ENCODE results near the gene NDST1.

NDST1 gene

DNA sequence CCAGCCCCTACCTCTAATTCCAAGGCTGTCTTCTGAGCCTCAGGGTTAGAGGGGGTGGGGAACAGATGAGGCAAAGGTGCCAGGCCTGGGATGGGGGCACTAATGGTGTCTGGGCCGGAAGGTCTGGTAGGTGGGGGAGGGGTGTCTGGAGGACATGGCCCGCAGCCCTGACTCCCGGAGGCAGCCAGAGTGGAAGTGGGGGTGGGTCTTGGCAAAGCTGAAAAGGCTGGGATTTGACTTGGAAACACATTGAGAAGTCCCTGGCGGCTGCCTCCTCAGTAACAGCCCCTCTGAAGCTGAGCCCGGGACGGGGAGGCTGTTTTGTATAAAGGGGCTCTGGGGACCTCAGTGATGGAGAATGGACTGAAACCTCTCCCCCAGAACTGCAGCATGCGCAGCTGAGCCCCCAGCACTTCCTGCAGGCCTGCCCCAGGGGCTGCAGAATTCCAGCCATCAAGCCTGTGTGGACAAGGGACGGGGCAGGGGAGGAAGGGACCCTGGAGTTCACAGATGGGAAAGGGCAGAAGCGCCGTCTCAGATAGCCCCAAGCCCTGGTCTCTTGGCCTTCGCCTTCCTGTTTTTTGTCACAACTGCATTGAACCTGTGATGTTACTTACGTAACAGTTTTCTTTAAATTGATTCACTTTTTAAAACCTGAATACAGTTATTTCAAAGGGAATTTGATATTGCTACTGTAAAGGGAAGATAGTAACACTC is 83.2 kb downstream of the NDST1 start:
- no peak for DNase-seq

DNA sequence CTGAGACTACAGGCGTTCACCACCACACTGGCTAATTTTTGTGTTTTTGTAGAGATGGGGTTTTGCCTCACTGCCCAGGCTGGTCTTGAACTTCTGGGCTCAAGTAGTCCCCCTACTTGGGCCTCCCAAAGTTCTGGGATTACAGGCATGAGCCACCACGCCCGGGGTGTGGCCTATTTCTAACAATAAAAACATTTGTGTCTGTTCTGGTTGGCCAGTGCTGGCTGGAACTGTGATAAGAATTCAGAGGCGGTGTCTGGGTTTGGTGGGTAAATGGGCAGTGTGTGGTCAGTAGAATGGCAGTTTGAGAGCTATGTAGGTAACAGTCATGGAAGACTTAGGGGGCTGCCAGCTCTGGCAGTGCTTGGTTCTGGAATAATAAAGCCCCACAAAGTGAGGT is 85.7 kb downstream of the NDST1 start:
- no peak for DNase-seq

DNA sequence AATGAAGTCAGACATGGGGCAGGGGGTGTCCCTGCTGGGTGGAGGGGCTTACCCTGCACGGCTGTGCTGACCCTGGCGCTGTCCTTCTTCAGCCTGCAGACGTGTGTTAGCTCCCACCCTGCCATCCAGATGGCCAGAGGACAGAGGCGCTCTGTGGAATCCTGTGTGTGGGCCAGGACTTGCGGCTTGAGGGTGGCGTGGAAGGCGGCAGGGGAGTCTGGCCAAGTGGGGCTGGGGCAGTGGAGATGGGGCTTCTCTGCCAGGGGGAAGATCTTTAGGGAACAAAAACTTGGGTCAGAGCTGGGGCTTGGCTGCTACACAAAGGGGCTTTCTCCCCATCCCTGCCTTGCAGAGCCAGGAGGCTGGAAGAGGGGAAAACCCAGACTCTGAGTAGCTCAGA is 86.1 kb downstream of the NDST1 start:
- DNase-seq = no peak

DNA sequence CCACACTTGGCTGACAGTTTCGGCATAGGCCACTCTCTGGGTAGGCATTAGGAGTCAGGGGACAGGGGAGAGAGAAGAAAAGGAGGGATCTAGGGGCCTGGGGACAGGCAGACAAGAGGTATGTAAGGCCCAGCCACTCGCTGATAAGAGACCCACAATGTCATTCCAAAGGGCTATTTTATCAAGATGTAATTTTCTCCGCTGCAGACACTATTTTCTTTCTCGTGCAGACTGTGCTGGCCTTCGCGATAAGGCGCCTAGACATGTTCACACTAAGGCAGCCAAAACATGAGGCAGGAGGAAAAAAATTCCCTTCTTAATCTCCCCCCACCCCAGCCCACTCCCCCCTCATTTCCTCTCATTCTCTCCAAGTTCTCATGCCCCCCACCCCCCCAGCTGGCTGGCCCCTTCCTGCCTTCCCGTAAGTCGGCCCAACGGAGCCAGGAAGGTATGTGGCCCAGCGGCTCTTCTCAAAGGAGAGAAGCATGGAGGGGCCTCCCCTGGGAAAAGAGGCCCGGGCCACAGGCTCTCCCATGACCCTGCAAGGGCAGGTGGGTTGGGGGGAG is 87.6 kb downstream of the NDST1 start:
- DNase-seq = no peak

DNA sequence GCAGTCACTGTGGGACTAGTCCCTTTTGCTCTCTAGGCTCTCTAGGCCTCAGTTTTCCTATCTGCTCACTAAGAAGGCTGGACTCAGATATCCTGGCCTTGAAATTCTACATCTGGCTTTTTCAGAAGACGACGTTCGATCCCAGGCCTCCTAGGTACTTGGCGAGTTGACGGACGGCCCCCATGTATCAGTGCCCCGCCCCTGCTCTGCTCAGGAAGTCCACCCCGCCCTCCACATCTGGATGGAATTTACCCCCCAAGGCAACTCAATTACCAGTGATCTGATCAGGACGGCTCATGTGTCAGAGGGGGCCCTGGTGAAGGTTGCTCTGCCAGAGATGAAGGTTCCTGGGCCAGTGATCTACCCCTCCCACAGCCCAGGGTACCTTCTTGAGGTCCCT is 88.4 kb downstream of the NDST1 start:
- no peak for DNase-seq

DNA sequence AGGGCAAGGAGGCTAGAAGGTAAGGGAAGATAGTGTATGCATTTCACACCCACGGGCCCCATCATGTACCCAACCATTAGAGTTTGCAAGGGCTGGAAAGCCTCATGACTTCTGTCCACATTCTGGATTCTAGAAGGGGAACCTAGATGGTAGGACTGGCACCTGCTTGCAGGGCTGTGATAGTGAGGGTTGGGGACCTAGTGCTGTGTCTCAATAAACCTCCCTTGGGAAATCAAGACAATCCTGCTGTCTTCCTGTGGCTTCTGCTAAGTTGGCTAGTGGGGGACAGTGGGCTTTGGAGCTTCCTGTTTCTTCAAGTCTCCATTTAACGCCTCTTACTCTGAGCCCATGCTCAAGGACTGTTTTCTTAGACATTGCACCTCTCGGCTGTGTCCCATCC is 88.9 kb downstream of the NDST1 start:
- no peak for DNase-seq

DNA sequence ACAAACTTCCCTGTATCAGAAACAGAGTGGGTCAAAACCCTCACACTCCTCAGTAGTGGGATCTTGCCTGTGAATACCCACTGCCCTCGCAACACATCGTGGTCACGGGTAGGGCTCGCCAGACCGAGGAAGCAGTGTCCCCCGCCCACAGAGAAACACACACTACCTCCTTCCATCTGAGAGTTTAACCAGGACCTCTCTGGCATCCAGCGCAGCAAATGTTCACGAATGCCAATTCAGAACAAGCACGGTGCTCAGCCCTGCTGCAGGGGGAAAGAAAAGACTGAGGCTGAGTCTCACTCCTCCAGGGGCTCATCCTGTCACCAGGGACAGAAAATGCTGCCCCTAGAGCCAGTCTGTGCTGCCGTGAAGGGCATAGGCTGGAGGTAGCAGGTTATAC is 90.1 kb downstream of the NDST1 start:
- DNase-seq = no peak

DNA sequence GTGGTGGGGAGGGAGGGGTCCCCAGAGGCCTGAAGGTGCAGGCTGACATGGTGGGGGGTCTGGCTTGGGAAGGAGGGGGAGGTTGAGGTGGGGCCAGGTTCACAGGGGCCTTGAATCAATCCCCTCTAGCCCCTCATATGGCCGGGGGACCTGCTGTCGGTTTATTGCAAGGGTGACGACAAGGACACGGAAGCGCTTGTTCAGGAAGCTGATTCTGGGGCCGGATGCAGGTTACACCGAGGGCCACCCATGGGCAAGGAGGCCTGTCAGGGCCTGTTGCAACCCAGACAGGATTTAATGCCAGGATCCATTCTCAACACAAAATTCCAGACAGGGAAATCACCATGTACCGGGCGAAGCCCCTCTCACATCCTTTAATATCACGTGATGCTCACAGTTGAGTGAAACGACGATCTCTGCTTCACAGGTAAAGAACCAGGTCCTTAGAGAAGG is 90.9 kb downstream of the NDST1 start:
- no peak for DNase-seq

DNA sequence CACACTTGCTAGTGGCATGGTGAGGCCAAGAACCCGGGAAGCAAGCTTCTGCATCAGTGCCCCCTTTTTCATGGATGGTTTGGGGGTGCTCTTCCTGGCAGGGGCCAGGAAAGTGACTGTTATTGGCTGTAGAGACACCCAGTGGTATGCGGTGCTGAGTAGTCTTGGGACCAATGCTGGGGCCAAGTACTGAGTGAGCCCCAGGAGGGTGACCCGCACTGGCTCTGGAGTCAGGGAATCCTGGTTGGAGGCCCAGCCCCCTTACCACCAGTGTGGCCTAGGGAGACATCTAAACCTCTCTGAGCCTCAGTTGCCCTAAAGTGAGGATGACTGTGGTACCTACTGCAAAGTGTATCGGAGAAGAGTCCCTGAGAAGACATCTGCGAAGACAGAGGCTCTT is 91.3 kb downstream of the NDST1 start:
- DNase-seq = no peak

DNA sequence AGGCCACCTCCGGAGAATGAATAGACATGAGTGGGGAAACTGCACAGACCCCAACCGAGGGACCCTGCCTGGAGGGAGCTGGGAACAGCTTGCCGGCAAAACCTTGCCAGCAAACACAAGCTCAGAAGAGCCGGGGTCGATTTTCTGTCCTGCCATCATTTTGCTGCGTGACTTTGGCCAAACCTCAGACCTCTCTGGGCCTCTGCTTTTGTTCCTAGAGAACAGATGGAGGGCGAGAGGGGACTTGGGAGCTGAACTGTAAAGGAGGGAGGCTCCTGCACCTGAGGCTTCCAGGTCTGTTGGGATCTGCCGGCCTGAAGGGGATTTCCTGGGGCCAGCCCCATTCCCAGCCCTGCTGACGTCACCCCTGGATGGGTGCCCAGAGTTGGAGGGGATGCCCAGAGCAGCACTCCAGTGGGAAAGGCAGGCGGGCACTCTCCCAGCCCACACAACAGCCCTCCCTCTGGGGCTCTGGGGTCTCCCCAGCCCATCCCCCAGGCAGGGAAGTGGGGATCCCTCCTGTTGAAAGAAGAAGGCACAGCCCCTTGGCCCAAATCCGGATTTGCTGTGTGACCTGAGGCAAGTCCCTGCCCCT is 92.1 kb downstream of the NDST1 start:
- peak; percentile 50 for DNase-seq

DNA sequence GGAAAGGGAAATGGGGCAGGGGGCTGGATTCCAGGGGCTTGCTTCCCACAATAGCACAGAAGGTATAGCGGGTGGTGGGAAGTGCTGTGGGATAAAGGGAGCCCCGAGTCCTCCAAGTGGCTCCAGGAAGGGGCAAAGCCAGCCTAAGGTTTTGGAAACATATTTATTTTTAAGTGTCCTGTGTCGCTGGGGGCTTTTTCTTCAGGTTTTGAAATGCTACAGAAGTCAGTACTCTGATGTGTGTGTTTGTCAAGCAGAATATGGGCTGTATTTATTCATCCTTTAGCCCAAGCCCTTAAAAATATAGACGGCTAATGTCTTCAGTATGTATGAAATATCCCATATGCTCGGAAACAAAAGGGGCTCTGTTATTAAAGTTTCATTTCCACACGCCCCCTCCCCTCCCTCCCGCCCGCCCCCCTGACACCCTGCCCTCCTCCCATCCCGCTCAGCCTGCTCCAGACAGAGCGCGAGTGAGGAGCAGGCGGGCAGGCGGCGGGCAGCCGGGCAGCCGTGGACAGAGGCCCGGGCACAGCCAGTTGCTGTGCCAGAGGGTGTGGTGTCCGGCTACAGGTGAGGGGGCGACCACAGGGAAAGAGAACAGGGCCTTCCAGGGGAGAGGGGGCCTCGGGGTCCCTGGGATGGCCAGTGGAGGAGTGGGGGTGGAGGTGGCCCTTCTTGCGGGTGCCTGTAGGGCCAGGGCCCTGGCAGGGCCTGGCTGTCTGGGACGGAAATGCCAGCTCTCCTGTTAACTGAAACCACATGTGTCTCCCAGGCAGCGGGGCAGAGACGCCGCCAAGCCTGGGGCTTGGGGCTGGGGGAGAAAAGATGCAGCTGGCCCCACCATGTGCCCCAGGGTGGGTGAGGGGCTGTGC is 92.9 kb downstream of the NDST1 start:
- DNase-seq = no peak

DNA sequence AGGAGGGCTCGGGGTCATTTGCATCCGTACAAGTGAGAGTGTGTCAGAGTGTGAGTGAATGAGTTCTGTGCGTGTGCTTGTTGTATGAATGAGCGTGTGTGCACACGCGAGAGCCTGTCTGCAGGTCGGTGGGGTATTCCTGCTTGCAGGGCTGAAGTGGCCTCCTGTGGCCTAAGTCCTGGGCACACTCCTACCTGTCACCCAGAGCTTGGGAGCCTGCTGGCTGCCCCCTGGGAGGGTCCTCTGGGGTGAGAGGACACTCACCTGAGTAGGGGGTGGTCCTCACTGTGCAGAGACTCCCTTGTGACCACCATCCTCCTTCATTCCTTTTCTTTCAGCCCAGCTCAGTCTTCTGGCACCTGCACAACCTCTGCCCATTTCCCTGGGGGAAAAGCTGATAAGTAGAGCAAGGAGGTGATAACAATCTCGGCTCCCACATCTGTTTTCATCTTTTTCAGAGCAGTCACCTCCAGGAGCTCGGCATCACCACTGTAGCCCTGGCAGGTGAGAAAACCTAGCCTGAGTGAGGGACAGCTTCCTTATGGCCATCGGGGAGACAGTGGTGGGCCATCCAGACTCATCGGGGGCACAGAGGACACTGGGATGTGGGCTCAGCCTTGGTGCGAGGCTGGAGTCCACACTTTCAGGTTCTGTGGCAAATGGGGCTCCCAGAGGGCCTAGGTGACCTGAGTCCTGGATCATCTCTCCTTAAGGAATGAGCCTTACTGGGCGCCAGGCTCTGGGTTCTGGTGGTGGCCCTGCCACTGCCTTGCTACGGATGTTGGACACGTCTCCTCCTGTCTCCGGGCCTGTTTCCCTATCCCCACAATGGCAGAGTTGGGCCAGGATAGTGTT is 93.8 kb downstream of the NDST1 start:
- DNase-seq = no peak

DNA sequence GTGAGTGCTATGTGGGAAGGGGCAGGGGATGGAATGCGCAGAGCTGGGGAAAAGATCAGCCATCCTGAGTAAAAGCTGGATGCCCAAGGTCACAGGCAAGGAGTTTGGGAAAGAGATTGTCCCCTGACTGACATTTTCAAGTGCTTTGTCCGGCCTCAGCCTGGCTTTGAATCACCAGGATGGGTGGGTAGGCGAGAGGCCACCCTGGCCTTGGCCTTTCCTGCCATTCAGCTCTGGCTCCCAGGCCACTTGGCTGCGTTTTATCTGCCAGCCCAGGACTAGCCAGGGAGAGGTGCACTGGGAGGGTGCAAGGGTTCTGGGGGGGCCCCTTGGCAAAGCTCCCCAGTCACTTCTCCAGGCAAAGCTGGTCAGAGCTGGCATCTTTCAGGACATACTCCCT is 95.1 kb downstream of the NDST1 start:
- no peak for DNase-seq

DNA sequence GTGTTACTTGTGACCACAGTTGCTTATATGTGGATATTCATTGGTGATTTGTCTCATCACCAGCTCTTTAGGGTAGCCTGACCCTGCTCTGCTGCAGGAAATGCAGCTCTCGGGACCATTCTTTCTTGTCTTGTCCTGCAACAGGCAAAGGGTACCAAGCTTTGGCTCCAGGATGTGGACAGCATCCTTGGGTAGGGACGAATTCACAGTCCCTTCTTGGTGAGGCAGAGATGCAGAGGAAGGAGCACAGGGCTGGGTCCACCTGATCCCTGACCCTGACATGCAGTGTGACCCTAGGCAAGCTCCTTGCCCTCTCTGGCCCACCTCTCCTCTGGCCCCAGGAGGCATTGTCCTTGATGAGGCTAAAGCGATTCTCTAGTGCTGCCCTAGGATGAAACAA is 95.6 kb downstream of the NDST1 start:
- DNase-seq = no peak

DNA sequence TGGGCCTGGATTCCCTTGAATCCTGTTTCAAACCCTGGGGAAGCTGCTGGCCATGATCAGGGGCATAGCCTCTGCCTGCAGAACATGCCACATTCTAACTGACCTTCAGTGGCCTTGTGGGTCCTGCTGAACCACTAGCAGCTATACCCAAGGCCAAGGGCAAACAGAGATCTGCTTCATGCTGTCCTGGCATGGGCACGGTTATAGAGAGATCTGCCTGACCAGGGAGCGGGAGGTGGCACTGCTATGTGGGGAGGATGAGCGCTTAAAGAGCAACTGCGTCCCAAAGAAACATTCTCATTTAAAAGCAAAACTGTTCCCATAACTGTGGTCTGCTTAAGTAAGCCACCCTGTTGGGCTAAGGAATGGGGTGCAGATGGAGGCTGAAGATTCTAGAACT is 96.1 kb downstream of the NDST1 start:
- no peak for DNase-seq

DNA sequence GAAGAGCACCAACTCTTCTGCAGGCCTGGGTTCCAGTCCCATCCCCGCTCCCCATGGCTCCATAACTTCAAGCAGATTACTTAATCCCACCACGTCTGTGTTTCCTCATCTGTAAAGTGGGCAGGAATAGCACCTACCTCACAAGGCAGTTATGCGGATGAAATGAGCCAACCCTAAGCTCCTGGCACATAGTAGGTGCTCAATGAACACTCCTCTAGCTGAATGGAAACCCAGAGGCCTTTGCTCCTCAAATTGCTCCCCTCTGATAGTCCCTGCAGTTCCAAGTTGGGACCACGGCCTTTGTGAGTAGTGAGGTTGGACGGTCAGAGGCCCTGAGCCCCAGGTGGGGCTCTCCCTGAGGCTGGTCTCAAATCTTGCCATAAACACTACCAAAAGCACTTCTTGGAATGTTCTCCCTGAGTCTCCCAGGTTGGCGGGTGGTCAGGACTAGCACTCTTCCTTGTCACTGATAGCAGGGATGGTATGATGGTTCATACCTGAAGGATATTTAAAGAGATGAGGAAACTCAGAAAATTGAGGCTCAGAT is 97.0 kb downstream of the NDST1 start:
- DNase-seq = no peak

DNA sequence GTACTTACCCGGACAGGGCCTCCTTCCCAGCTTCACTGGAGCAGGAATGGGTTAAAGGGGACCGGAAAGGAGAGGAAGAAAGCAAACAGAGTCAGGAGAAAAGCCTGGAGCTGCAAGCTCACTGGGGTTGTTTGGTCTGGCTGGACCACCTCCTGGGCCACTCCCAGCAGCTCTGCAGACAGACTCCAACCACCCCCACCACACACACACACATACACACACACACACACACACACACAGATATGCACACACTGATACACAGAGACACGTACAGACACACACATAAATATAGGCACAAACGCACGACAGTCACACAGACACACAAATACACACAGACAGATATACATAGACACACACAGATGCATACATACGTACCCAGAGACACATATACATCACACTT is 97.6 kb downstream of the NDST1 start:
- DNase-seq = peak; percentile 48

DNA sequence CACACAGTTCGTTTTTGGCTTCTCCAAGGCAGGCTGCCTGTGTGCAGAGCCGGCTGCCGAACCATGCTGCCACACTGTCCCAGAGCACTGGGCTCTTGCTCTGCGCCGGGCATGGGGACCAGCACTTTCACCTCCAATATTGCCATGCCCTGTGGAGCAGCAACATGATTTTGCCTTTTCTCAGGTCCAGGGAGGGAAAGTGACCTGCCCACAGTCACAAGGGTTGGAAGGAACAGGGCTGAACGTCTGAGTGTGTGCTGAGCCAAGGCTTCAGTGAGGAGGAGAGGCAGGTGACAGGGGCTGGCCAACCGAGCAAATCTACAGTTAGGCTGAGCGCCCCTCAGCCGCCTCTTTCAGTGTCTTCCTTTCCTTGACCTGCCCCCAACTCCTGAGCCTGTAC is 98.5 kb downstream of the NDST1 start:
- no peak for DNase-seq

DNA sequence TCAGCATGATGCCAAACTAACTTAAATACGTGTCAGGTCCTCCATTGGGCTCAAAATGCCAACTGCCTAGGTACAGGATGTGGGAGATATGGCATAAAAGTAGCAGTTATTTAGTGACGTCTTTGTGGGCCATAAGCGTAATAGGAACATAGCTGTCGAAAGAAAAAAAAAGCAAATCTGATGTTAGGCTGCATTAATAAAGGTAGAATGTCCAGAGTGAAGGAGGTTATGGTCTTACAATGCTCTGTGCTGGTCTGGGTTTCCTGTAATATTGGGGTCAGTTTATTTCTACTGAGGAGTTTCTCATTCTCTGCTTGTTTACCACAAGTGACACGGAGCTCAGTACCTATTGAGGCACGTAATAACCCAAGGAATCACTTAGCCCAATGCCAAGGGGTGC is 99.2 kb downstream of the NDST1 start:
- DNase-seq = no peak

Measured in COR-L47 (cell line).